ENCODE results near the gene CAPRIN2.

Gene CAPRIN2

GRCh38 chr12:30754750-30755394 lies at the start of gene CAPRIN2:
Gene CAPRIN2 (minus strand): TSS chr12:30754951. CDS start chr12:30753520, 1,431 bp downstream.
- DNase-seq (ENCODE audit: low read depth): peak; percentile 96

GRCh38 chr12:30797689-30798088 lies 42.9 kb upstream of the CAPRIN2 start:
- no peak for DNase-seq (ENCODE audit: low read depth)

- peak; percentile 32 for DNase-seq (ENCODE audit: low read depth)
Measured at GRCh38 chr12:30796891-30797371, 42.2 kb upstream of the CAPRIN2 start.

GRCh38 chr12:30796313-30796780 lies 41.6 kb upstream of the CAPRIN2 start:
- DNase-seq (ENCODE audit: low read depth): peak; percentile 23

GRCh38 chr12:30795410-30796312 lies 40.9 kb upstream of the CAPRIN2 start:
- DNase-seq (ENCODE audit: low read depth): peak; percentile 55

GRCh38 chr12:30794591-30795409 lies 40.0 kb upstream of the CAPRIN2 start:
- DNase-seq (ENCODE audit: low read depth): peak; percentile 94

GRCh38 chr12:30794020-30794419 lies 39.3 kb upstream of the CAPRIN2 start:
- no peak for DNase-seq (ENCODE audit: low read depth)

GRCh38 chr12:30792648-30793499 lies 38.1 kb upstream of the CAPRIN2 start:
- DNase-seq (ENCODE audit: low read depth): peak; percentile 67

- no peak for DNase-seq (ENCODE audit: low read depth)
Measured at GRCh38 chr12:30792085-30792484, 37.3 kb upstream of the CAPRIN2 start.

GRCh38 chr12:30788754-30789153 lies 34.0 kb upstream of the CAPRIN2 start:
- DNase-seq (ENCODE audit: low read depth): no peak

GRCh38 chr12:30785630-30786029 lies 30.9 kb upstream of the CAPRIN2 start:
- DNase-seq (ENCODE audit: low read depth): no peak

GRCh38 chr12:30784508-30784907 lies 29.8 kb upstream of the CAPRIN2 start:
- no peak for DNase-seq (ENCODE audit: low read depth)

- DNase-seq (ENCODE audit: low read depth): no peak
Measured at GRCh38 chr12:30783946-30784345, 29.2 kb upstream of the CAPRIN2 start.

- no peak for DNase-seq (ENCODE audit: low read depth)
Measured at GRCh38 chr12:30782316-30783173, 27.8 kb upstream of the CAPRIN2 start.

GRCh38 chr12:30779578-30779977 lies 24.8 kb upstream of the CAPRIN2 start:
- DNase-seq (ENCODE audit: low read depth): no peak

- no peak for DNase-seq (ENCODE audit: low read depth)
Measured at GRCh38 chr12:30779178-30779577, 24.4 kb upstream of the CAPRIN2 start.

GRCh38 chr12:30774599-30774998 lies 19.8 kb upstream of the CAPRIN2 start:
- no peak for DNase-seq (ENCODE audit: low read depth)

GRCh38 chr12:30769802-30770201 lies 15.1 kb upstream of the CAPRIN2 start:
- no peak for DNase-seq (ENCODE audit: low read depth)

GRCh38 chr12:30764251-30764650 lies 9.5 kb upstream of the CAPRIN2 start:
- DNase-seq (ENCODE audit: low read depth): no peak

- no peak for DNase-seq (ENCODE audit: low read depth)
Measured at GRCh38 chr12:30763053-30763452, 8.3 kb upstream of the CAPRIN2 start.
